Measurements from ENCODE around the gene S1PR4.

S1PR4 gene, protein sequence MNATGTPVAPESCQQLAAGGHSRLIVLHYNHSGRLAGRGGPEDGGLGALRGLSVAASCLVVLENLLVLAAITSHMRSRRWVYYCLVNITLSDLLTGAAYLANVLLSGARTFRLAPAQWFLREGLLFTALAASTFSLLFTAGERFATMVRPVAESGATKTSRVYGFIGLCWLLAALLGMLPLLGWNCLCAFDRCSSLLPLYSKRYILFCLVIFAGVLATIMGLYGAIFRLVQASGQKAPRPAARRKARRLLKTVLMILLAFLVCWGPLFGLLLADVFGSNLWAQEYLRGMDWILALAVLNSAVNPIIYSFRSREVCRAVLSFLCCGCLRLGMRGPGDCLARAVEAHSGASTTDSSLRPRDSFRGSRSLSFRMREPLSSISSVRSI

DNA sequence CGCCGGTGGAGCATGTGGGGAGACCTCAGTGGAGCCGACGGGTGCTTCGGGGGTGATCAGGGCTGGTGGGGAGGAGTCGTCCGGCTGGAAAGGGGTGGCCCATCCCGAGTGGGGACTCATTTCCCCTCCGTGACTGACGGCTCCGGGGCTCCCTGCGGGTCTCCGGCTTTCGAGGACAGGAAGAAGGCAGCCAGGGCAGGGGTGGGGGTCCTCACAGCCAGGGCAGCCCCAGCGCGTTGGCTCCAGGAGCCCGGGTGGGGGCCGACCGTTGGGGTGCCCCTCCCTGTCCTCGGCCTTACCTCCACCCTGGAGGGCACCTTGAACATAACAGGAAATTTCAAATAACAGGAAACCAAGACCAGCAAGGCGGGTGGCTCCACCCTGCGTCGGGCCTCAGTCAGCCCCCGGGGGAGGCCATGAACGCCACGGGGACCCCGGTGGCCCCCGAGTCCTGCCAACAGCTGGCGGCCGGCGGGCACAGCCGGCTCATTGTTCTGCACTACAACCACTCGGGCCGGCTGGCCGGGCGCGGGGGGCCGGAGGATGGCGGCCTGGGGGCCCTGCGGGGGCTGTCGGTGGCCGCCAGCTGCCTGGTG is at the start of gene S1PR4:
TSS of gene S1PR4 (plus strand) at position 393 of the 596 bp plus-strand sequence. CDS start at position 417, 24 bp downstream.
- H3K4me3 ChIP-seq (replicated peaks; ENCODE audit: low read depth, low read length): no peak within 1 kb of the TSS
- no peak for DNase-seq (ENCODE audit: low read depth)
- TF ChIP-seq, protein P1, sequence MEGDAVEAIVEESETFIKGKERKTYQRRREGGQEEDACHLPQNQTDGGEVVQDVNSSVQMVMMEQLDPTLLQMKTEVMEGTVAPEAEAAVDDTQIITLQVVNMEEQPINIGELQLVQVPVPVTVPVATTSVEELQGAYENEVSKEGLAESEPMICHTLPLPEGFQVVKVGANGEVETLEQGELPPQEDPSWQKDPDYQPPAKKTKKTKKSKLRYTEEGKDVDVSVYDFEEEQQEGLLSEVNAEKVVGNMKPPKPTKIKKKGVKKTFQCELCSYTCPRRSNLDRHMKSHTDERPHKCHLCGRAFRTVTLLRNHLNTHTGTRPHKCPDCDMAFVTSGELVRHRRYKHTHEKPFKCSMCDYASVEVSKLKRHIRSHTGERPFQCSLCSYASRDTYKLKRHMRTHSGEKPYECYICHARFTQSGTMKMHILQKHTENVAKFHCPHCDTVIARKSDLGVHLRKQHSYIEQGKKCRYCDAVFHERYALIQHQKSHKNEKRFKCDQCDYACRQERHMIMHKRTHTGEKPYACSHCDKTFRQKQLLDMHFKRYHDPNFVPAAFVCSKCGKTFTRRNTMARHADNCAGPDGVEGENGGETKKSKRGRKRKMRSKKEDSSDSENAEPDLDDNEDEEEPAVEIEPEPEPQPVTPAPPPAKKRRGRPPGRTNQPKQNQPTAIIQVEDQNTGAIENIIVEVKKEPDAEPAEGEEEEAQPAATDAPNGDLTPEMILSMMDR (IDR thresholded peaks at IDR 0.05; ENCODE audit: low read length, missing control alignments): no peak

DNA sequence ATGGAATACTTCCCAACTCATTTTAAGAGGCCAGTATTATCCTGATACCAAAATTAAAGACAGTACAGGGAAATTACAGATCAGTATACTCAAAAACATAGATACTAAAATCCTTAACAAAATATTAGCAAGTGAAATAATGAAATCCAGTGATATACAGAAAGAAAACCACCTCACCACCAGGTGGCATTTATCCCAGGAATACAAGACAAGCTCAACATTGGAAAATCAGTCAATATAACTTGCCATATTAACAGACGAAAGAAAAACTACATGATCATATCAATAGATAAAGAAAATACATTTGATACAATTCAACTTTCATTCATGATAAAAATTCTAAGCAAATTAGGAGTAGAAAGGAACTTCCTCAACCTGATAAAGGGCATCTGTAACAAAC is 49.5 kb upstream of the S1PR4 start:
- TF ChIP-seq, protein P1 (IDR thresholded peaks at IDR 0.05; ENCODE audit: low read length, missing control alignments): peak; percentile 68
- DNase-seq (ENCODE audit: low read depth): peak; percentile 85
- H3K4me3 ChIP-seq (replicated peaks; ENCODE audit: low read depth, low read length): no peak overlapping the region

DNA sequence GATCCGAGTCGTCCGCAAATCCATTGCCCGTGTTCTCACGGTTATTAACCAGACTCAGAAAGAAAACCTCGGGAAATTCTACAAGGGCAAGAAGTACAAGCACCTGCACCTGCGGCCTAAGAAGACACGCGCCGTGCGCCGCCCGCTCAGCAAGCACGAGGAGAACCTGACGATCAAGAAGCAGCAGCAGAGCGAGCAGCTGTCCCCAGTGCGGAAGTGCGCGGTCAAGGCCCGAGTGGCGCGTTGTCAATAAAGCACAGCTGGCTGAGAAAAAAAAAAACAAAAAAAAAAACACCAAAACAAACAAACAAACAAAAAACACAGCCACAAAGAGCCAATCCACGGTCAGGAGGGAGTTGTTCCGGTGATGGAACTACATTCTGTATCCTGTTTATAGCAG is 47.4 kb upstream of the S1PR4 start:
- TF ChIP-seq, protein P1 (IDR thresholded peaks at IDR 0.05; ENCODE audit: low read length, missing control alignments): no peak
- H3K4me3 ChIP-seq (replicated peaks; ENCODE audit: low read depth, low read length): no peak overlapping the region
- DNase-seq (ENCODE audit: low read depth): no peak

DNA sequence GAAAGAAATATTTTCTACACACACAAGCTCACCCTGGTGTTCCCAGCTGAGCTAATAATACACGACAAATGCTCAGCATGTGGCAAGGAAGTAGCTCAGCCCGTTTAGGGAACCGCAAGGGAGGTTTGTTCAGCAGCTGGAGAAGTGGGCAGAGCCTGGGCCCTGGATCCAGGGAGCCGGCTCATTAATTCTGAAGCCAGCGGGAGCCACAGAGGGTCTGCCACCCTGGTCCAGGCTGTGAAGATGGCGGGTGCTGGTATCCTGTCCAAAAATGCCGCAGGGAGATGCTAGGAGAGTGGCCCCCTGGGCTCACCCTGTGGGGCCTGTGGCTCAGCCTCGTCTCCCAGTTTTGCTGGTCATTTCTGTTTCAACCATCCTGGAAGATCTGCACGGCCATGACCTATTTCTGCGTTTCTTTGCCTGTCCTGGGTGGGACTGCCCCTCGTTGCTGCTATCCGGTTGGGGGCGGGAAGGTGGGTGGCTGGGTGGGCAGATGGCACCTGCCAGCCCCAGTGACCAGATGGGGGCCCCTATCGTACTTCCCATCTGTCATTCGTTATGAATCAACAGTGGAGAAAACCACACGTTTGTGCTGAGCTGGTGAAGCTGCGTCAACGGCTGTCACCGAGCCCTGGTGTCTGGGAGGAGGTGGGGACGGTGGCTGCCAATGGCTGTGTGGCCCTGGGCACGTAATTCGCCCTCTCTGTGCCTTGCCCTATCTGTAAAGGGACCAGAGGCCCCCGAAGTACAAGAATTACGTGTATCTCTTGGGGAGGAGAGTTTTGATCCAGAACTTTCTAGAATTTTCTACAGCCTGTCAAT is 45.4 kb upstream of the S1PR4 start:
- TF ChIP-seq, protein P1 (IDR thresholded peaks at IDR 0.05; ENCODE audit: low read length, missing control alignments): no peak
- H3K4me3 ChIP-seq (replicated peaks; ENCODE audit: low read depth, low read length): no peak overlapping the region
- DNase-seq (ENCODE audit: low read depth): peak; percentile 24

DNA sequence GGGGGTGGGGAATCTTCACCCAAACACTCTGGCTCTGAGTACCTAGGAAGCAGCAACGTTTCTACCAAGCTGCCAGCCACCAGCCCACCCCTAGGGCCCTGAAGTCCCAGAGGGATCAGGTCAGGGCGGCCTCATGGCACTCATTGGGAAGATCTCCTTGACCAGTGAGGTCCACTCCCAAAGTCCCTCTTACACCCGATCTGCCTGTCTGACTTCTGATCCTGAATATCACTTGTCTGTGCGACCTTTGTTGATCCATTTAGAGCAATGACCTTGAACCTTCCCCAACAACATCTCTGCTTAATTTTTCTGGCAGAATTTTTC is 44.8 kb upstream of the S1PR4 start:
- DNase-seq (ENCODE audit: low read depth): no peak
- TF ChIP-seq, protein P1 (IDR thresholded peaks at IDR 0.05; ENCODE audit: low read length, missing control alignments): no peak
- no peak overlapping the region for H3K4me3 ChIP-seq (replicated peaks; ENCODE audit: low read depth, low read length)

DNA sequence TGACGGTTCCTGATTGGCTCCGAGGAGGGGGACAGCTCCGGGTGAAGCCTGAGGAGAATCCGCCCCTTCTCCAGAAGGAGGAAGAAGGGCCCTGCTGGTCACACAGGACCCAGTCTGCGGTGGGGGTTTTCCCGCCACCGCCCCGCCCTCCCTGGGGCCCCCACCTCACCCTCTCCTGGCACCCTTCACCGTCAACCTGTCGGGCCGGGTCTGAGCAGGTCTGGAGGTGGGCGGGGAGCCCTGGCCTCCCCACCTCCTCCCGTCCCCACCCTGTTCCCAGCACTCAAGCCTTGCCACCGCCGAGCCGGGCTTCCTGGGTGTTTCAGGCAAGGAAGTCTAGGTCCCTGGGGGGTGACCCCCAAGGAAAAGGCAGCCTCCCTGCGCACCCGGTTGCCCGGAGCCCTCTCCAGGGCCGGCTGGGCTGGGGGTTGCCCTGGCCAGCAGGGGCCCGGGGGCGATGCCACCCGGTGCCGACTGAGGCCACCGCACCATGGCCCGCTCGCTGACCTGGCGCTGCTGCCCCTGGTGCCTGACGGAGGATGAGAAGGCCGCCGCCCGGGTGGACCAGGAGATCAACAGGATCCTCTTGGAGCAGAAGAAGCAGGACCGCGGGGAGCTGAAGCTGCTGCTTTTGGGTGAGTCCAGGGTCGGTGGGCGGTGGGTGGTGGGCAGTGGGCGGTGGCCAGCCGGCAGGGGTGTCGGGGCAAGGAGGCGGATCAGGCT is 42.4 kb upstream of the S1PR4 start, which contains the start of gene GNA15:
TSS of gene GNA15 (plus strand) at position 73 of the 723 bp plus-strand sequence. CDS start at position 491, 418 bp downstream.
- TF ChIP-seq, protein P1 (IDR thresholded peaks at IDR 0.05; ENCODE audit: low read length, missing control alignments): no peak
- no peak within 1 kb of the TSS for H3K4me3 ChIP-seq (replicated peaks; ENCODE audit: low read depth, low read length)
- DNase-seq (ENCODE audit: low read depth): no peak

All from fibroblast of pulmonary artery (primary cell).